Kasumi-1 (cell line): ENCODE measurements around the gene FMN2.
"Not testable (repeated sequence)": the region's sequence is repeated elsewhere in the genome, so short reads cannot be mapped to it uniquely, and the experiment has no call there.

ENCODE experiments used
- DNase-seq, 2 experiments: peaks; one replicate each; lab custom pipeline; 2025; lab: John Stamatoyannopoulos, UW

Gene FMN2

GRCh38 chr1:240362826-240363225 is 271.1 kb downstream of the FMN2 start:
- no peak for DNase-seq

DNA sequence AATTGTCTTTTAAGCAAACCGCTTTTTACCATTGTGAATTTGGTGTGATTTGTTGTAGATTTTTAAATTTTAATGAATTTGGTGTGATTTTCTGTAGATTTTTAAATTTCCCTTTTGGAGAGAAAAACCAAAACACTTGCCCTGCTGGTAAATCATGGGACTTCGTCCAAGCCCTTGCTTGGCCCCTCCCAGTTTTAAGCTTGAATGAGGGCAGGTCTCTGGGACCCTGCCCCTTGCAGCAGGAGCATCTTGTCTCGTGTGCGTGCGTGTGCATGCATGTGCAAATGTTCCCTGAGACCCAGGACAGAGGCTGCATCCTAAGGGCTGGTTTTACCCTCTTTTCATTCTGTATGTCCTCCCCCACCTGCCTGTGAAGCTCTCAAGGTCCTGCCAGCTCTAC is 271.6 kb downstream of the FMN2 start:
- DNase-seq = no peak

DNA sequence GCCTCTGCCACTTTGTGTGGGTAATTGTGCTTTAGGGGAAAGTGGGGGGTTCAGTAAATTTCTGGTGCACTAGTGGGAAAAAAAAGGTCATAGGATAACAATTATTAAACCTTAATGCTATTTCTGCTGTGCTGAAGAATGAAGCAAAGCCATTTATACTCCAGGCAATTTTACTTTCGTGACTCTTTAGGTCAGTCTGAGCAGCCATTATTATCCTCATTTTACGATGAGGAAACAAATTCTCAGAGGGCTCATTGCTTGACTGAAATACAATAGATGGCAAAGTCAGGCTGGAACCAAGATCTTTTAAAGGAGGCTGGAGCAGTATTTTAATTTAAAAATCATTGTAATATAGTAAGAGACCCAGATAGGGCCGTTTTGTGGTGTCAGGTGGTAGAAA is 272.2 kb downstream of the FMN2 start:
- DNase-seq = no peak

GRCh38 chr1:240366636-240367035 is 275.0 kb downstream of the FMN2 start:
- no peak for DNase-seq

GRCh38 chr1:240385551-240385950 is 293.9 kb downstream of the FMN2 start:
- DNase-seq = no peak

DNA sequence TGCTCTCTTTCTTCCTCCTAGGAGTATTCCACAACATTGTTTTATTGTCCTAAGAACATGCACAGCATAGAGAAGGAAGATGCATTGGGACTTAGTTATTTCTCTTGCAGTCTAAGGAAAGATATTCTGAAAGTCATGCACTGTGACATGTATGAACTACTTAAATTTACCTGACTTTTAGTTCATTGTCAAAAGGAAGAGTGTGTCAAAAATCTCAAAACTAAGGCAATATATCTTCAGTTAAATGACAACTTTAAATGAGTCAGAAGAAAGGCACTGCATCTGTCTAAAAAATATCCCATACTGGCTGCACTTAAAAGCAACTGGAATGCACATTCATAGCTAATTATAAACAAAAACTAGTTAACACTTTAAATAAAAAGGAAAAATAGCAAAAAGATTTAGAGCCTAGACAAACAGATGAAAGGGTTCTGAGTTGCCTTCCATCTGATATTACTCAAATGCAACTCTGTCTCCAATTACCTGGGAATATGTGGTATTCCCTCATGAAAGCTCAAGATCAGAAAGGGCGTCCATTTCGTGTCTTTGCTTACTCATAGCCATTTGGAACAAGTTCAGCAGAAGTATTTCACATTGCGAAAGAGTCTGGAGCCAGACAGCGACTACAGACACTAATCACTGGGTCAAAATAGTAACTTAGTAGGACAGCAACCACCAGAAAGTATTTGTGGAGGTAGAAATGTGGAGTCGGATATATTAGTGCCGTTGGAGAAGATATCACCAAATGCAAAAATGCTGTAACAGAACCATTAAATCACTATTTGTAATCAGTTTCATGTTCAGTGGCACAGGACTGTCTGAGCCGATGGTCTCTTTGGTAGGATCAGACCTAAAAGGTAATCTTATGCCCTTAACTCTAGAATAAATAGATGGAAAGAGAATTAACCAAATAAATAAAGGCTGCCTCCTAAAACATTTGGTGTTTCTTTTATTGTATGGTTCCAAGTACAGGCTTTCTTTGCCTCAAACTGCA is 294.6 kb downstream of the FMN2 start:
- DNase-seq = no peak

- DNase-seq = no peak
These were observed 295.4 kb downstream of the FMN2 start for GRCh38 chr1:240387051-240387450.

DNA sequence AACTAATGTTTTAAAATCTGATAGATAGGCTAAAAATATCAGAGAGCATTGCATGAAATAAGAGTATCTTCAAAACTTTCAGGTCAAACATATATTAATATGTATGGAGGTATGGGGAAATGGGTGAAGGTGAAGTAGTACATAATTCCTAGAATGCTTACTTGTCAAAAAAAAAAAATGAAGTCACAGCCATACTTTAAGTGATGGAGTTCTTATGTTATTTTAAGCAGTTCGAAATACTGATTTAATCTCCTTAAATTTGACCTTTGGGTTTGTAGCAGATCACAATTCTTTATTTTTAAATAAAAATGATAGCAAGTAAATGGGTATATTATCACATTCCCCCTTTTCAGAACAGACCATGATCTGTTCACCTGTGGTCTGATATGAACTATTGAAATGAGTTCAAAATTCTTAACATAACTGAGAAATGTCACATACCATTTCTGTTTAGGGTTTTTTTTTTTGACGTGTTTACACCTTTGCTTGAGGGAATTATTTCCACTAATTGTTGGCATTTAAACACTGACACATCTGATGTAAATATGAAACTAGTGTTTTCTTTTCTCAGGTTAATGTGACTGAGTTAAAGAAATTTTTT is 300.1 kb downstream of the FMN2 start:
- DNase-seq = no peak

- no peak for DNase-seq
These were observed 302.7 kb downstream of the FMN2 start for GRCh38 chr1:240394353-240394752.

GRCh38 chr1:240395336-240395735 is 303.7 kb downstream of the FMN2 start:
- no peak for DNase-seq

- DNase-seq = no peak
These were observed 307.7 kb downstream of the FMN2 start for GRCh38 chr1:240399381-240399780.

- DNase-seq = no peak
These were observed 310.0 kb downstream of the FMN2 start for GRCh38 chr1:240401731-240402130.

DNA sequence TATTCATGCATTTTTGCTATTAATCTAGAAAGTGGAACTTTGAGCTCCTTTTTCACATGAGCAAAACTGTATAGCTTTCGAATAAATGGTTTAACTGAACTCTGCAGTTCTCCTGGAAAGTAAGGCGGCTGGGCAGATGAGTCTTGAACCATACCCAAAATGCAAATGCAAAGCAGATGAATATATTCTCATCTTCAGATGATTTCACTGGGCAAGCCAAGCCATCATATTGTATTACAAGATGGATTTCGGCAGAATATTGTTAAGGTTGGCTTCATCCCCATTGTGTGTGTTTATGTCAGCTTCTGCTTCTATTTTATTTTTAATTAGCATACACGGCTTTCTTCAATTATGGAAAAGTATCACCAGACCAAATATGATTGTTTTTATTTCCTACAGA is 310.6 kb downstream of the FMN2 start:
- no peak for DNase-seq

DNA sequence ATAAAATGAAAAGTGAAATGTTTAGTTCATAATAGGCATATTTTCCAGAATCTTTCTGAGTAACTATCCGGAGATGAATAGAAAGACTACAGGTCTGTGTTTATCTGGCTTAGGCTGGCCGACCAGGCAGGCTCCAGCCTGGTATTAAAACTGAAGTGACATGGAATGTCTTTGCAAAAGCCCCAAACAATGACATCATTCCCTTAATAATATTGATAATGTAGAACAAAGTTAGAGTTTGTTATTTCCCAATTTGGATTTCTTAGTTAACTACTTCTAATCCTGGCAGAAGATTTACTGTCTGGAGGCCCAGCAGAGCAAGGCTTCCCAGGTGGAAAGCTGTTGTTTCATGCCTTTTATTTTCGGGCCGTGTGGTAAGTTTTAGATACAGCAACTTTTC is 312.6 kb downstream of the FMN2 start:
- DNase-seq = no peak

- DNase-seq = no peak
These were observed 314.1 kb downstream of the FMN2 start for GRCh38 chr1:240405751-240406150.

DNA sequence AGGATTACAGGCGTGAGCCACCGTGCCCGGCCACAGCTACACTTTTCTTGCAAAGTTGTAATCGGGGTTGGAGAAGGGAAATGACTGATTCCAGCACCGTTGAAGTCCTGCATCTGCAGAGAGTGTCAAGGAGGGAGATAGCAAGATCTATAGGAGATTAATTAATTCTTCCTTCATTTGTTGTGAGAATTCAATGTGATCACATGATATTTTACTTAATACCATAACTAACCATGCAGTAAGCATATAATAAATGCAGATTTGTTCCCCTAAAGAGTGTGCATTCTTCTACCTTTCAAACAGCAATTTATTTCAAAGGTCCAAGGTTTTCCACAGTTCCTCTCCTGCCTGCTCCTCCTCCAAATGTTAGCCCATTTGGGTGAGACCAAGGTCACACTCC is 315.7 kb downstream of the FMN2 start:
- no peak for DNase-seq

DNA sequence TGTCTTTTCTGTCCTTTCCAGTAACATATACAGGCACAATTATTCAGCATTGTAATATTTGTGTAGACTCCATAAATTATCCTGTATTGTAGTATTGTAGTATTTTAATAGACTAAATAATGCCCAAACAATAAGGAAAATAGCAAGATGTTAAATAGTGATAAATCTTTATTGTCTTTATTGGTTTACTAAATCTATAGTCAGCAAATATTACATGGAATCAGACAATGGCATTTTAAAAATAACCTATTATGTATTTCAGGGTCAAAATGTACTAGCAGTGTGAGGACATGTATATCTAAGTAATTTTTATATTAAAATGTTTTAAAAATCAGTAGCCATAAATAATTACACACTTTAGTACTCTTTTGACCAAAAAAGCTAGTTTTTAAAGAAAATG is 317.9 kb downstream of the FMN2 start:
- no peak for DNase-seq

DNA sequence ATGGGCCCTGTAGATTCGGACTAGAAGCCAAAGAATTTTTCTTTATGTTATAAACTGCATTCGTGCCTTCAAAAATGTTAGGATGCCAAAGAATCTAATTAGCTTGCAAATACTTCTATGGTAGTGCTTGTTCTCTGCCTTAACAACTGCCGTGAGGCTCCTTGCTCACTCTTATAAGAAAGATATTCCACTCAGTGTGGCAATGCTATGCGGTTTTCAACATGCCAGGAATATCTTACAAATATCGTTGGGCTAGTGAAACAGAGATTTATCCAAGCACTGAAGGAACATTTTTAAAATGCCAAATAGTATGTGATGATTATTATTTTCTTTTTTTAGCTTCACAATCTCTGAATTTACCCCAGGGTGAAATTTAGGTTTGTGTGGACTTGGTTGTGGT is 322.0 kb downstream of the FMN2 start:
- no peak for DNase-seq

- DNase-seq = no peak
These were observed 322.6 kb downstream of the FMN2 start for GRCh38 chr1:240414237-240414636.

GRCh38 chr1:240415011-240415410 is 323.3 kb downstream of the FMN2 start:
- not testable (repeated sequence) for DNase-seq

- no peak for DNase-seq
These were observed 323.8 kb downstream of the FMN2 start for GRCh38 chr1:240415532-240415931.

DNA sequence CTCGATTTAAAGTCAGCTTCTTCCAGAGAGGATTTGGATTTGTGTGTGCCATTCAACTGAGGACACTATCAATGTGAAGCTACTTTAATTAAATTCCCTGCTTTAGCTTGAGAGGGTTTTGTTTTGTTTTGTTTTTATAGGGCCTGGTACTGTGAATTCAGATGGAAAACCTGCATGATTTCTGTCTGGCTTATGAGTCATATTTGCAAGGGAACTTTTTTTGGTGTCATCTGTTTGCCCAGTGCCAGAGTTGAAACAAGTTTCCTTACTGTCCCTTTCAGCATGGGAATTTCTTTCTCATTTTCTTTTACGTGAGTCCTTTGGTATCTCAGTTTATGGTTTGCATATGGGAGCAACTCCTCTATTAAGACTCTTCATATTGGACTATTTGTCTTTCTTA is 325.6 kb downstream of the FMN2 start:
- no peak for DNase-seq

DNA sequence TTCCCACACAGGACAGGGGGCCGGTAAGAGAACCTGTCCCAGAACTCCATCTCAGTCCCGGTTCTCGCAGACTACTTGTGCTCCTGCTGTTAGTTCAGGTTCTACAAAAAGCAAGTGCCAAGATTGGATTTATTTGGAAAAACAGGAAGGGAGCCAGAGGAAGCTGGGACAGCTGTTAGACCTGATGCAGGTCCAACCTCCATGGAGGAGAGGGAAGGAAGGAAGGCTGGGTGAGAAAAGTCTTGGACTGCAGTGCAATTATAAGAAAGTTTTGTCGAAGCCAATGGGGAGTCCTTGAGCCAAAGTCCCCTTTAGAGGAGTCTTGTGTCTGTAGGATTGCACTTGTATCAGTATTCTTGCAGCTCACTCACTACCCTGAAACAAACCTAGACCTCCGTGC is 329.1 kb downstream of the FMN2 start:
- no peak for DNase-seq
